ENCODE measurements around the gene SFXN4.

The SFXN4 gene

DNA sequence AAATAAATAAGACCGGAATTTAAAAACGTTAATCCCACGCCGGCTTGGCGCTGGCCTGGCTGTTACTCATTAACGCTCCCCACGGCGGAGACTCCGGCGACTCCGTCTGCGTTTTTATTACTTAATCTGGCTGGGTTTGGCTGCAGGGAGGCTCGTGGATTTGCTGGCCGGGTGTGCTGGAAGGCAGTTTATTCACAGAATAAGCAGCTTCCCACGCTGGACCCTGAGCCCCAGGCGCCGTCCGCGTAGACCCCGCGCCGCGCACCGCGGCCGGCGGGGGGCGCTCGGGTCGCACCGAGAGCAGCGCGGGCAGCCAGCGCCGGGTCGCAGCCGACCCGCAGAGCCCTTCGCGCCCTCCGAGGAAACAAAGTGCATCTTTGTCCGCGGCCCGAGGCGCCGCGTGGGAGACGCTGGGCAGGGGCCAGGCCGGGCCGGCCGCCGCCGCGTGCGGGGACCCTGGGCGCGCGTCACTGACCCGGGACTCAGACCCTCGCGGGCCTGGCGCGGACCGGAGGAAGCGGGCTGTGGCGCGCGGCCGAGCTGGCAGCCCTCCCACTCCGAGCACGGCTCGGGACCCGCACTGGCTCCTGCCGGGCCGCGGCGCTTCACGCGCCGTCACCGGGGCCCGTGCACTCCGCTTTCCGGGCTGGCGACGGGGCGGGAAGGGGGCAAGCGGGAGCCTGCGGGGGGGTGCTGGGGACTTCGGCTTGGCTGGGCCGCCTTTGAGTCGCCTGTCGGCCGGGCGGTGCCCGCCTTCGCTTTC, 41.3 kb upstream of the SFXN4 start:
- Histone ChIP-seq H3K9me3 (ENCODE audit: control insufficient read depth, low read depth, low read length) (no peaks in the 10 kb centered on the region), H3K27me3 (ENCODE audit: control insufficient read depth, insufficient read depth, low read length) (peaks cover 25% of the 10 kb centered on the region), H3K4me3 (ENCODE audit: low read length) (peak overlapping the region; percentile 60), H3K36me3 (ENCODE audit: control insufficient read depth, low read depth, low read length) (no peaks in the 10 kb centered on the region), H3K27ac (ENCODE audit: low read length) (no peak overlapping the region), H3K4me1 (ENCODE audit: control insufficient read depth, low read depth, low read length) (peaks cover 20% of the 10 kb centered on the region), H3K9ac (ENCODE audit: low read length) (peak overlapping the region; percentile 63)

DNA sequence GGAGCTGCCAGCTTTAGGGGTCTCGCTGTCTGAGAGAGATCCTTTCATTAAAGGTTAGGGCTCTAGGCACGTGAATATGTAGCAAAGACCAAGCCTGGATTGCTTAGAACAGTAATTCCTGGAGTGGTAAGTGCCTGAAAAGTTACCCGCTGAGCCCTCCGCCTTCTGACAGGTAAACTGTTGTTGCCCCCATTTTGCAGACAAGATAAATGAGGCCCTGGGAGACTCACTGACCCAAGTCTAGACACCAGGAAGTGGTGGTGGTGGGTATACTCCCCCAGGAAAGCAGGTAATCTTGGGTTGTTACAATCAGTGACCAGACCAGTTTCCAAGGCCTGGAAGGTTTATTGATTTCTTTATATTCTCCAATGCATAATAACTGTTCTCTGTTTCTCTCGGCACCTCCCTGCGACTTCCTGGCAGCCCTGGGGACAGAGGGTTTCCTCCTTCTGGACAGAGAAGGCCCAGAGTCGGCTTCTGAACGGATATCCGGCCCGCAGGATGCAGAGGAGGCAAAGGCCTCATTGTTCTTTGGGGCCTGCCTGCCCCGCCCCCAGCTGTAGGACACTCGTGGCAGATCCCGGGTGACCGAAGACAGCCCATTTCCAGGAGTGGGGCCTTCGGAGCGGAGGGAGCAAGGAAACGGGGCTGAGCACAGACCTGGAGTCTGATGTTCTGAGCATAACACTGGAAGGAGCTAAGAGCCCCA, 40.5 kb upstream of the SFXN4 start:
- H3K4me1 ChIP-seq (ENCODE audit: control insufficient read depth, low read depth, low read length) = peaks cover 17% of the 10 kb centered on the region
- H3K4me3 ChIP-seq (ENCODE audit: low read length) = peak overlapping the region; percentile 60
- H3K36me3 ChIP-seq (ENCODE audit: control insufficient read depth, low read depth, low read length) = no peaks in the 10 kb centered on the region
- H3K27ac ChIP-seq (ENCODE audit: low read length) = no peak overlapping the region
- no peak overlapping the region for H3K9ac ChIP-seq (ENCODE audit: low read length)
- no peaks in the 10 kb centered on the region for H3K9me3 ChIP-seq (ENCODE audit: control insufficient read depth, low read depth, low read length)
- peaks cover 25% of the 10 kb centered on the region for H3K27me3 ChIP-seq (ENCODE audit: control insufficient read depth, insufficient read depth, low read length)

DNA sequence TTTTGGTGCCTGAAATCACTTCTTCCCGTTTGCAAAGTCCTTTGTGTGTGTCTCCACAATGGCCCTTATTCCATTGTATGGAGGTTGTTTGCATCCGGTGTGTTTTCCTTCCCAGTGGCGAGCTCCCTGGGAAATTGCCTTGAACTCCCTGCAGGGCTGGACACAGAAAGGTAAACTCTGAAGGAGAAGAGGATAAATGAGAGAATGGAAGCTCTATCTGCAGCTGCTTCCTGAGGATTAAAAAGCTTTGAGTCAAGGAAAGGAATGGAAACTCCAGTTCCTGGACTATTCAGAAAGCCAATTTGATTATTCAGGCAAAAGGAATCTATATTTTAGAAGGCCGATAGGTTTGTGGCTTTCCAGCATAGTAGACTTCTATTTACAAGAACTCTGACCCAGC, 37.5 kb upstream of the SFXN4 start:
- Histone ChIP-seq H3K9me3 (ENCODE audit: control insufficient read depth, low read depth, low read length) (no peaks in the 10 kb centered on the region), H3K36me3 (ENCODE audit: control insufficient read depth, low read depth, low read length) (no peaks in the 10 kb centered on the region), H3K4me1 (ENCODE audit: control insufficient read depth, low read depth, low read length) (peaks cover under 1% of the 10 kb centered on the region), H3K4me3 (ENCODE audit: low read length) (no peak overlapping the region), H3K27me3 (ENCODE audit: control insufficient read depth, insufficient read depth, low read length) (peaks cover 11% of the 10 kb centered on the region), H3K9ac (ENCODE audit: low read length) (no peak overlapping the region), H3K27ac (ENCODE audit: low read length) (no peak overlapping the region)

- Histone ChIP-seq H3K36me3 (ENCODE audit: control insufficient read depth, low read depth, low read length) (no peaks in the 10 kb centered on the region), H3K9me3 (ENCODE audit: control insufficient read depth, low read depth, low read length) (no peaks in the 10 kb centered on the region), H3K4me3 (ENCODE audit: low read length) (no peak overlapping the region), H3K9ac (ENCODE audit: low read length) (no peak overlapping the region), H3K27me3 (ENCODE audit: control insufficient read depth, insufficient read depth, low read length) (peaks cover 7% of the 10 kb centered on the region), H3K4me1 (ENCODE audit: control insufficient read depth, low read depth, low read length) (no peaks in the 10 kb centered on the region), H3K27ac (ENCODE audit: low read length) (no peak overlapping the region)
Observed at GRCh38 chr10:119201233-119201632, 35.7 kb upstream of the SFXN4 start.

DNA sequence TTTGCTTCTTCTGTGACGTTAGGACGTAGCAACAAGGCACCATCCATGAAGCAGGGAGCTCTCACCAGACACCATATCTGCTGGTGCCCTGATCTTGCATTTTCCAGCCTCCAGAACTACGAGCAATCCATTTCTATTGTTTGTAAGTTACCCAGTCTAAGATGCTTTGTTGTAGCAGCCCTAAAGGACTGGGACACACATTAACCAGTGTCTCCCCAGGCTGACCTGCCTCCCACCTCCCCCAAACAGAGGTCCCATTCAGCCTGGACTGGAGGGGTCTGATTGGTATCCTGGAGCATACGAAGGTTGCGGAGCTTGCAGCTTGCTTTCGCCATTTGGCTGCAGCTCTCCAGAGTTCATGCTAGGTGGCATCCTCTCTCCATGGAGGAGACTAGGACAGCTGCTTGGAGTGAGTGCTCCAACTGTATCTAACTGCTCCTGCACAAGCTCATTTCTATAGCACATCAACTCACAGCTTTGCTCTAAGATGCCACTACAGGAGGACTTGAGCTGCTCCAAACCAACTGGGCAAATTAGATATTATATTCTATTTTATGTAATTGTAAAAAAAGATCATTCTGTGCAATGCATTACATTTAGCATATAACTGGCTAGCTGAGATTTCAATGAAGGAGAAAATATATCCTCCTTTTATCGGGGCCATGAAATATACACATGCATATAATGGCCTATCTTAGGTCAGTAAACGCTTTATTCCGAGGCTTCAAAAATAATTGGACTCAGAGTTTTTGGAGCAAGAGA, 33.9 kb upstream of the SFXN4 start:
- Histone ChIP-seq H3K9ac (ENCODE audit: low read length) (no peak overlapping the region), H3K27me3 (ENCODE audit: control insufficient read depth, insufficient read depth, low read length) (peaks cover 7% of the 10 kb centered on the region), H3K4me3 (ENCODE audit: low read length) (no peak overlapping the region), H3K27ac (ENCODE audit: low read length) (no peak overlapping the region), H3K36me3 (ENCODE audit: control insufficient read depth, low read depth, low read length) (no peaks in the 10 kb centered on the region), H3K4me1 (ENCODE audit: control insufficient read depth, low read depth, low read length) (no peaks in the 10 kb centered on the region), H3K9me3 (ENCODE audit: control insufficient read depth, low read depth, low read length) (no peaks in the 10 kb centered on the region)

- H3K27ac ChIP-seq (ENCODE audit: low read length) = no peak overlapping the region
- no peak overlapping the region for H3K9ac ChIP-seq (ENCODE audit: low read length)
- no peaks in the 10 kb centered on the region for H3K4me1 ChIP-seq (ENCODE audit: control insufficient read depth, low read depth, low read length)
- peaks cover 7% of the 10 kb centered on the region for H3K27me3 ChIP-seq (ENCODE audit: control insufficient read depth, insufficient read depth, low read length)
- H3K9me3 ChIP-seq (ENCODE audit: control insufficient read depth, low read depth, low read length) = no peaks in the 10 kb centered on the region
- no peak overlapping the region for H3K4me3 ChIP-seq (ENCODE audit: low read length)
- no peaks in the 10 kb centered on the region for H3K36me3 ChIP-seq (ENCODE audit: control insufficient read depth, low read depth, low read length)
Observed at GRCh38 chr10:119198438-119198837, 32.9 kb upstream of the SFXN4 start.

- Histone ChIP-seq H3K27ac (ENCODE audit: low read length) (no peak overlapping the region), H3K9ac (ENCODE audit: low read length) (no peak overlapping the region), H3K9me3 (ENCODE audit: control insufficient read depth, low read depth, low read length) (no peaks in the 10 kb centered on the region), H3K36me3 (ENCODE audit: control insufficient read depth, low read depth, low read length) (no peaks in the 10 kb centered on the region), H3K4me3 (ENCODE audit: low read length) (no peak overlapping the region), H3K27me3 (ENCODE audit: control insufficient read depth, insufficient read depth, low read length) (peaks cover 7% of the 10 kb centered on the region), H3K4me1 (ENCODE audit: control insufficient read depth, low read depth, low read length) (no peaks in the 10 kb centered on the region)
Observed at GRCh38 chr10:119197921-119198320, 32.4 kb upstream of the SFXN4 start.

DNA sequence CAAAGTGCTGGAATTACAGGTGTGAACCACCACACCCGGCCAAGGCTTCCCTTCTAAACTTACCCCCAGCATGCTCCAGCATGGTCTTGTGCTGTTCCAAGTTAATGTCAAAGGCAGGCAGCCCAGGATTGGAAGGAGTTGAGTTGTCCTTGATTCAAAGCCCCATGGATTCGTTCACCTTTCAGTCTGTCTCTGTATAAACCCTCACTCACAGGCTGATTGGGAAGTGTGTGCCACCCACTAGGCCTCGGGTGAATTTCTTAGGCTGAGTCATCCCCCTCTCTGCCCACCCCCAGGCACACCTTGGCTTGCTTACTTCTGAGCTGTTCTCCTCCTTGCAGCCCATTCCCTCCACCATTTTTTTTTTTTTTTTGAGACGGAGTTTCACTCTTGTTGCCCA, 26.4 kb upstream of the SFXN4 start:
- Histone ChIP-seq H3K27ac (ENCODE audit: low read length) (no peak overlapping the region), H3K4me3 (ENCODE audit: low read length) (no peak overlapping the region), H3K27me3 (ENCODE audit: control insufficient read depth, insufficient read depth, low read length) (no peaks in the 10 kb centered on the region), H3K4me1 (ENCODE audit: control insufficient read depth, low read depth, low read length) (no peaks in the 10 kb centered on the region), H3K36me3 (ENCODE audit: control insufficient read depth, low read depth, low read length) (no peaks in the 10 kb centered on the region), H3K9me3 (ENCODE audit: control insufficient read depth, low read depth, low read length) (no peaks in the 10 kb centered on the region), H3K9ac (ENCODE audit: low read length) (no peak overlapping the region)

DNA sequence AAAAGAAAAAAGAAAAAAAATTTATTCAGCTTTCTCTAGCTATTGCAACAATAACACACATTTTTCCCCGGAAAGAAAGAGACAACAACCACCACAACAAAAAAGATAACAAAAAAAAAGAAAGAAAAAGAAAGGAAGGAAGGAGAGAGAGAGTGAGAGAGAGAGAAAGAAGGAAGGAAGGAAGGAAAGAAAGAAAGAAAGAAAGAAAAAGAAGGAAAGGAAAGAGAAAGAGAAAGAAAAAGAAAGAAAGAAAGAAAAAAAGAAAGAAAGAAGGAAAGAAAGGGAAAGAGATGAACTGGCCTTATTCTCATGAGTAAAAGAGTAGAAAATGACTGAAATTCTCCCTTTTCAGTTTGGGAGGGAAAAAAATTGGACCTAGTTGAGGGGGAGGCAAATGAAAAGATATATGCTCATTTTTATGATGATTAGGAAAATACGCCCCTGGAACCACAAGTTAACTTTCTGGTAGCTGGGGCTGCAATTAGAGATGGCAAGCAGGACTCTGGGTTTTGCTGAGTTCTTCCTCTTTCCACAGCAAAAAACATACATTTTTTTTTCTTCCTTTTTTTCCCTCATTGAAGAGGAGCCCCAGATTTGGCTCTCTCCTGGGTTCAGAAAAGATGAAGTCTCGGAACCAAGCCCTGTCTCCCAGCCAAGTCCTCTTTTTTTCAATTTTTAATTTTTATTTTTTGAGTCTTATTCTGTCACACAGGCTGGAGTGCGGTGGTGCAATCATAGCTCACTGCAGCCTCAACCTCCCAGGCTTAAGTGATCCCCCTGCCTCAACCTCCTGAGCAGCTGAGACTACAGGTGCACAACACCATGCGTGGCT, 25.7 kb upstream of the SFXN4 start:
- H3K9me3 ChIP-seq (ENCODE audit: control insufficient read depth, low read depth, low read length) = no peaks in the 10 kb centered on the region
- H3K27ac ChIP-seq (ENCODE audit: low read length) = no peak overlapping the region
- H3K4me3 ChIP-seq (ENCODE audit: low read length) = no peak overlapping the region
- no peaks in the 10 kb centered on the region for H3K36me3 ChIP-seq (ENCODE audit: control insufficient read depth, low read depth, low read length)
- no peaks in the 10 kb centered on the region for H3K27me3 ChIP-seq (ENCODE audit: control insufficient read depth, insufficient read depth, low read length)
- no peak overlapping the region for H3K9ac ChIP-seq (ENCODE audit: low read length)
- no peaks in the 10 kb centered on the region for H3K4me1 ChIP-seq (ENCODE audit: control insufficient read depth, low read depth, low read length)

- H3K4me3 ChIP-seq (ENCODE audit: low read length) = no peak overlapping the region
- H3K4me1 ChIP-seq (ENCODE audit: control insufficient read depth, low read depth, low read length) = no peaks in the 10 kb centered on the region
- H3K9me3 ChIP-seq (ENCODE audit: control insufficient read depth, low read depth, low read length) = no peaks in the 10 kb centered on the region
- H3K27me3 ChIP-seq (ENCODE audit: control insufficient read depth, insufficient read depth, low read length) = no peaks in the 10 kb centered on the region
- no peak overlapping the region for H3K27ac ChIP-seq (ENCODE audit: low read length)
- H3K36me3 ChIP-seq (ENCODE audit: control insufficient read depth, low read depth, low read length) = no peaks in the 10 kb centered on the region
- H3K9ac ChIP-seq (ENCODE audit: low read length) = no peak overlapping the region
Observed at GRCh38 chr10:119190353-119190752, 24.8 kb upstream of the SFXN4 start.

DNA sequence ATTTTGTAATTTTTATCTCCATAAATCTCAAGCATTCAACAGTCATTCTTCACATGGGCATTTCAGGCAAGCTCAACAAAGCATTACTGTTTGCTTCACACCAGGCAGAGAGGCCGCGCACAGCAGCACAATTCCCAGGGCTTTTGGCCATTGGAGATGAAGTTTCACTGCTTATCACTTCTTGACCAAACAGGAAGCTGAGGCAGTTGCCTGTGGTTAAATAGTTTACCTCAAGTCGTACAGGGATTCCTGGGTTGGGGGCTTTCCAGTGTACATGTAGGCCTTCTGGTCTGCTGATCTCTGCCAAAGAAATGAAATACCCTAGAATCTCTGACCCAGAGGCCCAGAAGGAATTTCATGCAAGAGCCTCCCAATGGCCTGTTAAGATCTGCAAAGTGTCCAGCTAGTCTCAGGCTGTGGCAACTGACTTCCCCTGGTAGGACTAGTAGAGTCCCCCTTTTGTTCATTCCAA, 24.3 kb upstream of the SFXN4 start:
- Histone ChIP-seq H3K27me3 (ENCODE audit: control insufficient read depth, insufficient read depth, low read length) (no peaks in the 10 kb centered on the region), H3K36me3 (ENCODE audit: control insufficient read depth, low read depth, low read length) (no peaks in the 10 kb centered on the region), H3K4me3 (ENCODE audit: low read length) (no peak overlapping the region), H3K9me3 (ENCODE audit: control insufficient read depth, low read depth, low read length) (no peaks in the 10 kb centered on the region), H3K27ac (ENCODE audit: low read length) (no peak overlapping the region), H3K4me1 (ENCODE audit: control insufficient read depth, low read depth, low read length) (no peaks in the 10 kb centered on the region), H3K9ac (ENCODE audit: low read length) (no peak overlapping the region)

All from iPS-18a (cell line).